Measurements from ENCODE around the gene ZKSCAN1.

DNA sequence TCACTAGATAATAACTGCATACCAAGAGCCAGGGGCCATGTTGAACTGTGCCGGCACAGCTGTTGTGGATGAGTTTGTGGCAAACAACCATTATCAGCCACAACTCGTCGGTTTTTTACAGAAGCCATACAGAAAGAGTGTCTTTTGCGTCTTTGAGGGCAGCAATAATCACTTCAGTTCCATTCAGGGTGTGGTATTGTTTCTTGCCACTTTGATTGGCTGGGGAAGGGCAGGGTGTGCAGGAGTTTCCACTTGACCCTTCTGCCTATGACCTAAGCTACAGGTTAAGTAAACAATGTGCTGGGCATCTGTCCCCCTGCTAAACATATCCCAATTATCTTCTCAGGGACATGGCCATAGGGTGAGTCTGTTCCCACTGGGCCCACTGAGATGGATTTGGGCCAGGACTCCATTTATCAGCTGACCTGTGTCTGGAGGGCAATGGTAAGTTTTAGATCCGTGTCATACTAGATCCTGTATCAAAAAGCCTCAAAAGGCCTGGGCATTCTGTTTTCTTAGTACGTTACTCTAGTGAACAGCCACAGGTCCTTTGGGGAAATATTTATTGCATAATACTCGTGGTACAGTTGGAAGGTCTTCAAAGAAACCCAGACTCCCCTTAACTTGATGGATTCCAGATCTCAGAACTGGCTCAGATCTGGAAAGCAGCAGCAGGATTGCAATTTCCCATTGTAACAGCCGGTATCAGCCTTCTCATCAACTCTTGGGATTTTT lies 50.2 kb downstream of the ZKSCAN1 start:
- TF ChIP-seq EZH2 (IDR thresholded peaks at IDR 0.05; ENCODE audit: borderline replicate concordance, low read length) = no peak
- TF ChIP-seq, protein P1, sequence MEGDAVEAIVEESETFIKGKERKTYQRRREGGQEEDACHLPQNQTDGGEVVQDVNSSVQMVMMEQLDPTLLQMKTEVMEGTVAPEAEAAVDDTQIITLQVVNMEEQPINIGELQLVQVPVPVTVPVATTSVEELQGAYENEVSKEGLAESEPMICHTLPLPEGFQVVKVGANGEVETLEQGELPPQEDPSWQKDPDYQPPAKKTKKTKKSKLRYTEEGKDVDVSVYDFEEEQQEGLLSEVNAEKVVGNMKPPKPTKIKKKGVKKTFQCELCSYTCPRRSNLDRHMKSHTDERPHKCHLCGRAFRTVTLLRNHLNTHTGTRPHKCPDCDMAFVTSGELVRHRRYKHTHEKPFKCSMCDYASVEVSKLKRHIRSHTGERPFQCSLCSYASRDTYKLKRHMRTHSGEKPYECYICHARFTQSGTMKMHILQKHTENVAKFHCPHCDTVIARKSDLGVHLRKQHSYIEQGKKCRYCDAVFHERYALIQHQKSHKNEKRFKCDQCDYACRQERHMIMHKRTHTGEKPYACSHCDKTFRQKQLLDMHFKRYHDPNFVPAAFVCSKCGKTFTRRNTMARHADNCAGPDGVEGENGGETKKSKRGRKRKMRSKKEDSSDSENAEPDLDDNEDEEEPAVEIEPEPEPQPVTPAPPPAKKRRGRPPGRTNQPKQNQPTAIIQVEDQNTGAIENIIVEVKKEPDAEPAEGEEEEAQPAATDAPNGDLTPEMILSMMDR (IDR thresholded peaks at IDR 0.05; ENCODE audit: low read length) = no peak

Measured in OCI-LY1 (cell line).